NOMO-1 treated with dmso at 0.1 percent for 144 hours (cell line): ENCODE results near the gene FEZ2.

ENCODE experiments used
- DNase-seq: peaks from one replicate; lab custom pipeline; 2025; ENCODE audit not compliant: unreplicated experiment; lab: John Stamatoyannopoulos, UW

FEZ2 gene

DNA sequence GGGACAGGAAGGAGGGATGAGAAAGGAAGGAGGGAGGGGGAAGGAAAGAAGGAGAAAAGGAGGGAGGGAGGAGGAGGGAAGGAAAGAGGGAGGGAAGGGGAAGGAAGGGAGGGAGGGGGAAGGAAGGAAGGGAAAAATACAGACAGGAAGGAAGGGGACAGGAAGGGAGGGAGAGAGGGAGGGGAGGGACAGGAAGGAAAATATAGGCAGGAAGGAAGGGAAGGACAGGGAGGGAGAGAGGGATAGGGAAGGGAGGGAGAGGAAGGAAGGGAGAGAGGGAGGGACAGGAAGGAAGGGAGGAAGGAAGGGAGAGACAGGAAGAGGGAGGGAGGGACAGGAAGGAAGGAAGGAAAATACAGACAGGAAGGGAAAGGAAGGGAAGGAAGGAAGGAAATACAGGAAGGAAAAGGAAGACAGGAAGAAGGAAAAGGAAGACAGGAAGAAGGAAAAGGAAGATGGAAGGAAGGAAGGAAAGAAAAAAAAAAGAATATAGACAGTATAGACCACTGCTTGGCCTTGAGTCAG, 63.6 kb downstream of the FEZ2 start:
- DNase-seq: no peak

DNA sequence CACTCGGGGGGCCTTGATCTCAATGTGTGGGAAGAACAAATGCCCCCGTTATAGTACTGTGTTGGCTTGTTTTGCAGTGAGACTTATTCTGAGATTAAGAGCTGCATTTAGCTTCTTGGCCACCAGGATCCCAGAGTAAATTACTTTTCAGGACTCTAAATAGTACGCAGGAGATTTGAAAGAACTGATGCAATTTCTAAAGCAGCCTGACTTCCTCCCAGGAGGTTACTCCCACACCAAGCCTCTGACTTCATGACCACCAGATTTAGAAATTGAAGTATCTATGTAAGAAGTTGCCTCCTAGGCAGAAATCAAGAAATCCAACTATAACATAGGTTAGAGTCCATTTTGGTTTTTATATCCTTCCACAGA, 67.0 kb downstream of the FEZ2 start:
- DNase-seq: peak; percentile 8

DNA sequence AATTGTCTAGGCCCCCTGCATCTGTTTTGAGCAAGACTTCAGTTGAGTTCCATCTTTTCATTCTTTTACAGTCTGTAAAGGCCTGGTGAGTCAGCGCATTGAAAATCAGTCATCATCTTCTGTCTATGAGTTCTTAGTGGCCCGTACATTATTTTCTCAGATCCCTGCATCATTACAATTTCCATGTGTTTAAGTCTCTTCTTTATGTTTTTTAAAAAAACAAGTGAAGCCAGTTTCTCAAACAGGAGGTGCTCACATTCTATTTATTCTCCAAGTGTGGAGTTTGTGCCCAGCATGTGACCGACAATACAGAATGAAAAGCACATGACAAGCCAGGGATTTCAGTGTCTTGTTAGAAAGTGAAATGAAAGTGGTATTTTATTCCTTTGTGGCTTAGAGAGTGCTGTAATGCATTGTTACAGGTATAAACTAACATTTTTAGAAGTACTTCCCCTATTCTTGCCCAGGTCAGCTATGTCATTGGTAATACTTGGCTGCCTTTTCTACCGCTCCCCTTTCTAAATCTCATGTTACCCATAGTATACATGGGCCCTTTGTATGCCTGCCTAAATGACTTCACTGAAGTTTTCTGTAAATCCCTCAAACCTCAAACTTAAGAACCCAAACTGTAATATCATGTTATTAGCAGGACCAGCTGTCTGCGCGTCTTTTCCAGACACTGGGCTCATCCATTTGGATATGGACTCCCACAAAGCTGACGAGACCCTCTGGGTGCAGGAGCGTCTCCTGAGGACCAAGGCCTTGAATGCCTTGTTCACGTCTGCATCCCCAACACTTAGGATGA, 67.6 kb downstream of the FEZ2 start:
- DNase-seq: no peak

DNA sequence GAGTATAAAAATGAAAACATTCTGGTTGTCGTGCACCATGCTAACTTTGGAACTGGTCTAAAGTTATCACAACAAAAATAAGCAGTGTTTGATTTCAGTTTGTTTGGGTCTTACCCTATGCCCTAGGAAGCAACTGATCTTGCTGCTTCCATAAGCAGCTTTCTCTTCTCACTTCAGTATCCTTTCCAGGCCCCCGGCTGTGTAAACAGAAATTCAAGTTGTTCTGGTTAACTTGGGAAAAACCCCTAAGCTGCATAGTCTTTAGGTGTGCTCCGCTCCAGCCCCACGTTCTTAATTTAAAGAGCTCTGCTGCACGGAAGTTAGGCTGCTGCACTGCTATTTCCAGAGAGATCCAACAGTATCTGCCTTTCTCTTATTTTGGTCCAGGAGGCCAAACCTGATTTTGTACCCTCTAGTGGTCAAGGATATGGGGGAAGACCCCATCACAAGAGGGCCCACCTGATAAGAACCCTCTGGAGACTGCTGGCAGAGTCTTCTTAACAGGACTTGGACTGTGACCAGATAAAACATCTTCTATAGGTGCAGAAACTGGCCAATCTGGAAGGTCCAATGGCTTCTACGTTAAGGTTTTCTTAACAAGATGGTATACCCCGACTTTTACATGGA, 69.1 kb downstream of the FEZ2 start:
- no peak for DNase-seq

DNA sequence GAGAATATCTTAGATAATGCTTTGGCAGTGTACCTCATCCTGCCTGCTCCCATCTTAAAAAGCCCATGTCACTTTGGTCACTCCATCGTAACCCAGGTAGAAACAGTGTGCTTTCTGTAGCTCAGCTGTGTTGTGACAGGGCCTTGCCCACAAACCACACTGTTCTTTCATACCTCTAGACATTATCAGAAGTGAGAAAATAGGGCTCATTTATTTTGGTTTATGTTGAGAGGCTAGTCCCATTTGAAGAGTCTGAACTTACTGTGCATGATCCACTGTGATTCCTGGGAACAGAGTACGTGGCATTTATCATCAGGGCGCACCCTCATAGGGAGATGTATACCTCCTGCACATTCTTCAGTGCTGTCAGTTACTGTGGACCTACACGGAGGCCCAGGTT, 69.7 kb downstream of the FEZ2 start:
- DNase-seq: no peak

DNA sequence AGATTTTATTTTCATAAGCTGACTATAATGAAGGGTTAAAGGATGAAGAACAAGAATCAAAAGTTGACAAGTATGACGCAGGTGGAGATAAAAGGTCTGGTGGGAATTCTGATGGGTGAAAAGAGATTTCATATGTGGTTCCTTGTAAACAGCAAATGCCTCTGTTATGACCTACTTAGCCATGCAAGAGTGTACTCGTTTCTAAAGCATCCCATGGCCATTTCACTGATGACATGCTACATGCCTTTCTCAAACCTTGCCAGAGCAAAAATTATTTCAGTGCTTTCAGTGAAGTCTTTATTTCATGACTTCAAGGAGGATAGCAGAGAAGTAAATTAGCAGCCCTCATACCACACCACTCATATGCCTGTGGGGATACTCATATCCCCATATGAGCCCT, 71.7 kb downstream of the FEZ2 start:
- DNase-seq: no peak

DNA sequence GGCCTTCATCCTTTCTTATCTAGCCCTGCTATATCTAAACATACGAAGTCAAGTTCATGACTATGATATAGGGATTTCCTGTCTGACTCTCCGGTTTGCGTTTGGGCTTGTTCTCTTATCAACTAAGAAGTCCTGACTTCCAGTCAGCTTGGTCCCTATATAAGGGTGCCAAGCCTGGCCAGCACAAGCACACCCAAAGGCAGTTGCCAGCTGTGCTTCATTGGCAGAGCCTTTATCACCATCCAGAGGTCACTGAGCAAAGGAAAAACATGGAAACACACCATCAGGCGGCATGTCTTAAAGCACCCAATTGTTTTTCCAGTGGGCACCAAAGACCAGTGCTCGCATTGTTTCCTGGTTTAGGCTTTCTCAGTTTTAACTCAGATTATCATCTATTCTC, 72.7 kb downstream of the FEZ2 start:
- DNase-seq: no peak

DNA sequence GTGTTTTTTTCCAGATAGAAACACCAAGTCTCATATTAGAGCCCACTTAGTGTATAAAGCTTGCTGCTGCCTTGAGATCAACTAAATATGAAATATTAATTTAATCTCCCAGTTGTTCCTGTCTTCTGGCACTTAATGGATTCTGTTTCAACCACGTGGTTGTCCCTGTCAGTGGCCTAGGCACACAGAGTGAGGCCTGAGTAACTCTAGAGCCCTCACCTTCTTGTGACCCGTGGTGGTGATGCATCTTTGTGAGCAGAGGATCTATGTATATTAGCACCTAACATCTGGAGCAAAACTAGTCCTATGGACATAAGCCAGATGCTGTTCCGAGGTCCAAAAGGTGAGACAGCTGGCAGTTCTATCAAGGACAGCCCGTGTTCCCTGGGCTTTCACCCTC, 74.8 kb downstream of the FEZ2 start:
- no peak for DNase-seq

DNA sequence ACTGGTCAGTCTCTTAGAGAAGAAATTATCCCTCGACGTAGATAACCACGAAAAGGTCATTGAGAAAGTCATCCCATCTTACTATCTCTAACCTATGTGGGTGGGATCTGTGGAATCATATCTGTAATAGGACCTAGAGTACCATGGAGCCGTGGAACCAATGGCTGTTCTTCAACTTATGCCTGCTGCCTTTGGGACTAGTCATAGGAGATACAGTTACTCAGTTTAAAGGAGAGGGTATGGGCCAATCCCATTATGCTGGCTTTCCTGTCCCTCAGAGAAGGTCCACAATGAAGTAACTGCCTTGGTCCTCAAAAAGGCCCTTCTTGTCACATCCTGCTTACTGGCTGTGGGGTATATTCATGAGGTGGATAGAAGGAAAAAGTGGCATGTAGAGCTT, 77.5 kb downstream of the FEZ2 start:
- no peak for DNase-seq

DNA sequence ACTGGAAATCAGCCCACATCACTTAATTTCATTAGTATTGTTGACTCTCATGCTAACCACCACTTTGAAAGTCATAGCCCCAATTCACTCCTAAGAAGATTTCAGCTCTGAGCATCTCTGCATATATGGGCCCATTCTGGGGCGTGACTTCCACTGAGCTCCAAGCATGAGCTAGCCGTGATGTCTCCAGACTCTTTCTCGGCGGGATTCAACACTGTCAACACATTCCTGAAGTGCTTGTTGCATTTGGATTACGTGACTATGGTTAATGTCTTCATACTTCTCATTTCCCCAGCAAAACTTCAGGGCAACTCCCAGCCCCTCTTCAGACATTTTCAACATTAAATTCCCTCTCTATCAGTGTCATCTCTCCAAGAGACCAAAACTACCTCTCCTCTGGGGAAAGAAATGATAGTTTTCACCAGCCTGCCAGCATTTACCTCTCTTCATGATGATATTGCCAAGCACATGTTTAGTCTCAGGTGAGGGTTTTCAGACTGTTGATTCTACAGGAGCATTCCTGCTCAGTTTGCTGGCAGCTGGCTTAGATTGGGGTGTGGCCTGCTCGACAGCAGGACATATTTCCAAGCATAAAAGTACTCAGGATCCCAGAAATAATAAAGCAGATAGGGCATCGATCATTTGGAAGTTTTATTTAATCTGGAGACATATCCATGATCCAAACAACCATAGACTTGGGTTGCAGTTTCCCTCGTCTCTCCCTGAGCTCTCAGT, 81.7 kb downstream of the FEZ2 start:
- no peak for DNase-seq

DNA sequence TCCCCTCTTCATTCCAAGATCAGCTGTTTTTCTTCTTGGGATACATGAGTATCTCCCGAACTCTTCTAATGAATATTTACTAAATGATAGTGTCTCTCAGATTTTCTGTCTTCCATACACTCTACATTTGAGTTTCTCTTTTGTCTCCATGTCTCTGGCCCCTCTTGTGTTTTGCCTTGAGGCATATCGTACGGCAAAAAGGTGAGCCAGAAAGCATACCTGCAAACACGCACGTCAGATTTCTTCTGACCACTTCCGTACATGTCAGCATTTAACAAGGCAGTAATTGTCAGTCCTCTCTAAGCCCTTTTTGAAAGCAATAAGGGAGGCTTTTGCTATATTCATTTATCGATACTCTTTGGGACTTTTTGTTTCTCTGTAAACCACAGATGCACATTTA, 82.4 kb downstream of the FEZ2 start:
- no peak for DNase-seq

DNA sequence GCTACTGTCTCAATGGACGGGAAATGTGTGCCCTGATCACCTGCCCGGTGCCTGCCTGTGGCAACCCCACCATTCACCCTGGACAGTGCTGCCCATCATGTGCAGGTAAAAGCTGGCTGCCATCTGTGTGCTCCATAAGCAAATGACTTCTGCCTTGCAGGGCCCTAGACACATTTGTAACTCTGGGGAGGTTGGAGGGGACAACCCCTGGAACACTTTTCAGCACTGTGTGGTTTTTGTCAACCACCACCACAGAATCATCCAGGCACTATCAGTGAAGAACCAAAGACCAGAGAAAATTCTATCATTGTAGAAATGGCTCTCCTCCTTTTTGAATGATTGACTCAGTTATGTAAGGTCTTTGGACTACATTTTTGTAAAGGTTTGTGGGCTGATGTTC, 84.3 kb downstream of the FEZ2 start:
- no peak for DNase-seq

DNA sequence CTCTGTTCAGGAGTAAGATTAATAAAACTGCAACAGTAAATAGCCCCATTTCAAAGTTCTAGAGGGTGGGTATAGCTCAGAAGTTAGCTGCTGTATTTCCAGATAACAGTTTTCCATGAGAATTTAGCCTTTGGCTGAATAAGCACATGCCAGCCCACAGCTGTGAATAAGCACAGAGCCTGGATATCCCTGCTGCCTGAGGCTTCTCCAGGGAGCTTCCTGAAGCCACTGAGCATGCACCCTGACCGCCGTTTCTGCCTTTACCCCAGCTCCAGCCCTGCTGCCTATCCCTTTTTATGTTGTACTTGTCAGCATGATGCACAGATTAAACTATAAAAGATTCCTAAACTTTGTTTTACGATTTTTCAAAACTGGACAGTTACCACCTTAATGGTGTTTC, 85.3 kb downstream of the FEZ2 start:
- DNase-seq: no peak

DNA sequence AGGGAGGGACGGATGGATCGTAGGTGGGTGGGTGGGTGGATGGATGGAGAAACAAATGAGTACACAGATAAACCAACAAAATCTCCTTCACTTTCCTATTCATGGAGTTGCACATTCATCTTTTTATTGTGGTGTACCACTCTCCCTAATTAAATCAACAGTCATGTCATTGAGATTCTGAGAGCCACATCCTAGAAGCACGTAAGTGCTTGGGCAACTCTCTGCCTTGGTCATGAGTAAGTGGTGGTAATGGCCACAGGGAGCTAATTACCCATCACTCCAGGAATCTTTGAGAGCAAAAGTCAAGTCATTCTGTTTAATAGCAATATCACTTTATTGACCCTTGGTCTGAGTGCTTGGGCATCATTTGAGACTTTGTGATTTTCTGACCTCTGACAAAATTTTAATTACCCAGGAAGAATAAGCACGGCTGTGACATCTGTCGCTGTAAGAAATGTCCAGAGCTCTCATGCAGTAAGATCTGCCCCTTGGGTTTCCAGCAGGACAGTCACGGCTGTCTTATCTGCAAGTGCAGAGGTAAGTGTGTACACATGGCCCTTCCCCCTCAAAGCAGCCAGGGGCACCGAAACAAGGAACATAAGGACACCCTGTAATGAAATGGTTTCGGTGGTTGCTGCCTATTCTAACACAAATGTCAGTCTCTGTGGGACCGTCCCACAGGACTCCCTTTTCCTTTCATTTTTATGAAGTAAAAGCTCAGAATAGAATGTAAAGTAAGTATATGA, 85.9 kb downstream of the FEZ2 start:
- DNase-seq: no peak

DNA sequence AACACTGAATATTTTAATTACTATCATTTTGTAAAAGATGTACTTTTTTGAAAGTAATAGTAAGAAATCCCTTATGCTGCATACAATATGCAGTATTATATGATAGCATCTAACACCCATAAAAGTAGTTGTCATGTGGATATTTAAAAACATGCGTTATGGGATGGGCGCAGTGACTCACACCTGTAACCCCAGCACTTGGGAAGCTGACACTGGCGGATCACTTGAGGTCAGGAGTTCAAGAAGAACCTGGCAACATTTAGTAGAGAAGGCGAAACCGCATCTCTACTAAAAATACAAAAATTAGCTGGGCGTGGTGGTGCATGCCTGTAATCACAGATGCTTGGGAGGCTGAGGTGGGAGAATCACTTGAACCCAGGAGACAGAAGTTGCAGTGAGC, 88.9 kb downstream of the FEZ2 start:
- no peak for DNase-seq

DNA sequence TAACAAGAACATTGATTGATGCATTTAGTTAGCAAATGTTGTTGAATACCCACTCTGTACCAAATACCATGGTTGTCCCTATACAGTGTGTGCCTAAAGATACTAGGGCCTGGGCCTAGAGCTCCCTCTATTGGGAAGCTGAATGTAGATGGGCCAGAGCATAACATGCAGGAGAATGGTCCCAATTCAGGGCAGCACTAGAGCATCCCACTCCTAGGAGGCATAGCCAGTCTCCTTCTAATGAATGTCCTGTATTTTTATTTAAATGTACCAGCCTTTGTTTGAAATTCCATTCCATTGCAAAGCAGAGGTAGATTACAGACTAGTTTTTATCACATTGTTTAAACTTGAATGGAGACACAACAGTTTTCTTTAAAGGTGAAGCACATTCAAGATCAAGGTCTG, 90.6 kb downstream of the FEZ2 start:
- DNase-seq: no peak
